ENCODE results near the gene CRTAC1.

DNA sequence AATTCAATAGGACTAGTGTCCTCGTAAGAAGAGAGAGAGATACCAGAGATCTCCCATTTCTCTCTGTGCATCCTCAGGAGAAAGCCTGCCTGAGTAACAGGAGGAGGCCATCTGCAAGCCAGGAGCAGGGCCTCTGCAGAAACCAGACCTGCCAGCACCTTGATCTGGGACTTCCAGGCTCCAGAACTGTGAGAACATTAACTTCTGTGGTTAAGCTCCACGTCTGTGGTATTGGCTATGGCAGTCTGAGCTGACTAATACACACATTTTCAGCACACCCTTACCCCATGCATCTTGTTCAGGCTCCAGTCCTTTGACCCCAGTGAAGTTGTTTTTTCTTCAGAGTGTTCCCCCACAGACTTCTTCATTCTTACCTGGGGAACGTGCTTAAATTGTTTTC lies 3.1 kb upstream of the CRTAC1 start:
- TF ChIP-seq POLR2A (IDR thresholded peaks at IDR 0.05) = no peak
- TF ChIP-seq, protein P1, sequence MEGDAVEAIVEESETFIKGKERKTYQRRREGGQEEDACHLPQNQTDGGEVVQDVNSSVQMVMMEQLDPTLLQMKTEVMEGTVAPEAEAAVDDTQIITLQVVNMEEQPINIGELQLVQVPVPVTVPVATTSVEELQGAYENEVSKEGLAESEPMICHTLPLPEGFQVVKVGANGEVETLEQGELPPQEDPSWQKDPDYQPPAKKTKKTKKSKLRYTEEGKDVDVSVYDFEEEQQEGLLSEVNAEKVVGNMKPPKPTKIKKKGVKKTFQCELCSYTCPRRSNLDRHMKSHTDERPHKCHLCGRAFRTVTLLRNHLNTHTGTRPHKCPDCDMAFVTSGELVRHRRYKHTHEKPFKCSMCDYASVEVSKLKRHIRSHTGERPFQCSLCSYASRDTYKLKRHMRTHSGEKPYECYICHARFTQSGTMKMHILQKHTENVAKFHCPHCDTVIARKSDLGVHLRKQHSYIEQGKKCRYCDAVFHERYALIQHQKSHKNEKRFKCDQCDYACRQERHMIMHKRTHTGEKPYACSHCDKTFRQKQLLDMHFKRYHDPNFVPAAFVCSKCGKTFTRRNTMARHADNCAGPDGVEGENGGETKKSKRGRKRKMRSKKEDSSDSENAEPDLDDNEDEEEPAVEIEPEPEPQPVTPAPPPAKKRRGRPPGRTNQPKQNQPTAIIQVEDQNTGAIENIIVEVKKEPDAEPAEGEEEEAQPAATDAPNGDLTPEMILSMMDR (IDR thresholded peaks at IDR 0.05) = no peak
